ENCODE results near the gene PNPLA7. TPM values are rescaled to one million over a fixed set of nuclear protein-coding genes. Genes with fewer than 3 reads are reported as not detected.

The PNPLA7 gene
- total RNA-seq, 4 donors from 2014 or later: 13.0 to 34.3 (median 29.2) TPM

- TF ChIP-seq CTCF (IDR thresholded peaks at IDR 0.05; ENCODE audit: low read depth): no peak
These were observed 61.9 kb downstream of the PNPLA7 start for GRCh38 chr9:137488327-137488653.

GRCh38 chr9:137487454-137488326 lies 62.5 kb downstream of the PNPLA7 start:
- TF ChIP-seq CTCF (IDR thresholded peaks at IDR 0.05; ENCODE audit: low read depth): no peak

GRCh38 chr9:137486545-137487453 lies 63.4 kb downstream of the PNPLA7 start:
- TF ChIP-seq CTCF (IDR thresholded peaks at IDR 0.05; ENCODE audit: low read depth): no peak

GRCh38 chr9:137486141-137486490 lies 64.1 kb downstream of the PNPLA7 start:
- no peak for TF ChIP-seq CTCF (IDR thresholded peaks at IDR 0.05; ENCODE audit: low read depth)

GRCh38 chr9:137485343-137486140 lies 64.7 kb downstream of the PNPLA7 start:
- TF ChIP-seq CTCF (IDR thresholded peaks at IDR 0.05; ENCODE audit: low read depth): no peak

- TF ChIP-seq CTCF (IDR thresholded peaks at IDR 0.05; ENCODE audit: low read depth): no peak
These were observed 65.5 kb downstream of the PNPLA7 start for GRCh38 chr9:137484551-137485315.
